Daoy (cell line): ENCODE results near the gene ABHD11. TPM values are rescaled to one million over a fixed set of nuclear protein-coding genes. Genes with fewer than 3 reads are reported as not detected.

ENCODE experiments used
- DNase-seq: peaks from one replicate; pipeline ENCODE4 v3.0.0-alpha.2; 2015; ENCODE audit warnings: low read depth
- total RNA-seq: library from RNA; depleted of rRNA; stranded (reverse); fragments of >200 nt; shearing (Covaris generic); gene quantifications from 2 replicates; pipeline ENCODE4 v1.2.3, GENCODE V29; 2014

ABHD11 gene
- total RNA-seq, 1 experiment from 2014 or later, result 30.0 TPM

- DNase-seq, result no peak
Observed at GRCh38 chr7:73746378-73746777, 7.8 kb upstream of the ABHD11 start.

- peak; percentile 53 for DNase-seq
Observed at GRCh38 chr7:73742753-73743641, 4.4 kb upstream of the ABHD11 start.

GRCh38 chr7:73742338-73742752 is 3.7 kb upstream of the ABHD11 start:
- no peak for DNase-seq

- no peak for DNase-seq
Observed at GRCh38 chr7:73741600-73741999, 3.0 kb upstream of the ABHD11 start.

GRCh38 chr7:73740771-73741170 is 2.2 kb upstream of the ABHD11 start:
- DNase-seq, result no peak

- no peak for DNase-seq
Observed at GRCh38 chr7:73740212-73740611, 1.6 kb upstream of the ABHD11 start.

- no peak for DNase-seq
Observed at GRCh38 chr7:73739387-73739767, 775 bp upstream of the ABHD11 start.

GRCh38 chr7:73738220-73738611 is 386 bp downstream of the ABHD11 start:
- peak; percentile 80 for DNase-seq

GRCh38 chr7:73737491-73738219 is 947 bp downstream of the ABHD11 start:
- DNase-seq, result no peak

GRCh38 chr7:73736885-73737284 is 1.7 kb downstream of the ABHD11 start:
- DNase-seq, result no peak

GRCh38 chr7:73735528-73735905 is 3.1 kb downstream of the ABHD11 start:
- no peak for DNase-seq

GRCh38 chr7:73734619-73735527 is 3.7 kb downstream of the ABHD11 start:
- DNase-seq, result peak; percentile 98

- DNase-seq, result no peak
Observed at GRCh38 chr7:73732397-73732796, 6.2 kb downstream of the ABHD11 start.

- no peak for DNase-seq
Observed at GRCh38 chr7:73730485-73730884, 8.1 kb downstream of the ABHD11 start.

GRCh38 chr7:73728551-73728950 is 10.1 kb downstream of the ABHD11 start:
- DNase-seq, result no peak

- DNase-seq, result no peak
Observed at GRCh38 chr7:73727952-73728351, 10.7 kb downstream of the ABHD11 start.

- DNase-seq, result no peak
Observed at GRCh38 chr7:73726083-73726466, 12.5 kb downstream of the ABHD11 start.

- DNase-seq, result no peak
Observed at GRCh38 chr7:73723813-73724212, 14.8 kb downstream of the ABHD11 start.

GRCh38 chr7:73722785-73723184 is 15.8 kb downstream of the ABHD11 start:
- no peak for DNase-seq

GRCh38 chr7:73722182-73722581 is 16.4 kb downstream of the ABHD11 start:
- DNase-seq, result peak; percentile 30

- peak; percentile 68 for DNase-seq
Observed at GRCh38 chr7:73721377-73721817, 17.2 kb downstream of the ABHD11 start.

GRCh38 chr7:73720443-73720842 is 18.2 kb downstream of the ABHD11 start:
- peak; percentile 5 for DNase-seq
